ENCODE results near the gene DIP2B. TPM values are rescaled to one million over a fixed set of nuclear protein-coding genes. Genes with fewer than 3 reads are reported as not detected.

Gene DIP2B
- total RNA-seq, 2 experiments from 2014 or later: 23.3 to 23.7 TPM

DNA sequence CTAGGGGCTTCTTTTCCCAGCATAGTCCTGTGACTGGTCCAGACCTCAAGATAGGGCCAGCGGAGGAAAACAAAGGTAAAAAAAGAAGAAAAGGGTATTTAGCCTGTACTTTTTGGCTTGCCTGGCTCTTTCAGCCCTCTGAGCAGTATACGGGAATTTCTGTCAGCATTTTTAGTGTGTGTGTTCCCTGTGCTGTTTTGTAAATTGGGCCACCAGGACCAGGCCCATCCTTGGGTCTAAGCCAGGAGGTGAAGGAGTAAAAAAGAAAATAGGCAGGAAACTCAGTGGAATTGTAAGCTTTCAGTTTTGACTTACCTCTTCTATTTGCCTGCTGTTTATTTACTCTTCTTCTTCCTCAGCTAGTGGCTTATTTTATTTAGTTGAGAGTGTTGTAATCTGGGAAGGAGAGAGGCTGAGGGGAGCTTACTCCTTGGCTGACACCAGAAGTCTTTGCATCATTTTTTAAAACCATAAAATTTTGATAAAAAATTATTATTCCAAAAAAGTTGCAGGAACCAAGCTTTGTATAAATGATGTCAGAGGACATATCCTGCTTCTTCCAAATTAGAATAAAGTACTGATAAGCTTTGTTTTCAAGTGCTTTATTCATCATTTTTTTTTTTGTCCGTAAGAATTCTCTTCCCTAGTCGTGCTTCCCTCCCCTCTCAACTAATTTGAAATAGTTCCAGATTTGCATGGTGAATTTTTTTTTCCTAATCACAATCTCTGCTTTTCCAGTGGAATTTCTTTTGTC is 63.7 kb downstream of the DIP2B start:
- POLR2A ChIA-PET: interaction anchor here (0.6 kb wide), 1 partner anchor 218 kb away, joined by 3 read pairs; no protein-coding TSS in a partner anchor
- H3K4me1 Mint-ChIP-seq (ENCODE audit: low read depth): peaks cover 48% of the 10 kb centered on the region

DNA sequence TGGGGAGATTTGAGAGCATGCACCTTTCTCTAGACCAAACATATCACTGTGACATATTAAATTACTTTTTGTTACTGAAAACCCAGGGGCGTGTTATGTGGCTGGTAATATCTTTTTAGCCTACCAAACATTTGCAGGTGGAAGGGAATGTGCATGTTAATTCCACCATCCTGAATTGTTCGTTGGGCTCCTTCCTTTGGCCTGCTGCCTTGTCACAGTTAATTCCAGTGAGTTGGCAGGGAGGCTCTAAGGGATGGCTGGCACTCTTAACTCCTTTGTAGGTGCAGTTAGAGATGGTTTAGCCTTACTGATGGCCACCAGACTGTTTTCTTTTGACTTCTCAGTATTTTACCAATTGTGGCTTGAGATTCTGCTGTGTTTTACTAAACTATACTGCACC is 64.5 kb downstream of the DIP2B start:
- Mint-ChIP-seq H3K27me3 (no peaks in the 10 kb centered on the region), H3K4me1 (ENCODE audit: low read depth) (peaks cover 45% of the 10 kb centered on the region), H3K27ac (no peak overlapping the region), H3K36me3 (no peaks in the 10 kb centered on the region), H3K4me3 (no peak overlapping the region), H3K9me3 (no peaks in the 10 kb centered on the region)
- ChIA-PET CTCF (interaction anchor here (0.6 kb wide), 1 partner anchor 392 kb away, joined by 3 read pairs; no protein-coding TSS in a partner anchor), POLR2A (no interaction called here)
- no peak for DNase-seq
- intact Hi-C loops (cut with micrococcal nuclease): no loop called here

More for the DNA sequence above, 63.7 kb downstream of the DIP2B start:
- Mint-ChIP-seq H3K36me3 (no peaks in the 10 kb centered on the region), H3K9me3 (no peaks in the 10 kb centered on the region), H3K27ac (no peak overlapping the region), H3K4me3 (no peak overlapping the region), H3K27me3 (no peaks in the 10 kb centered on the region)
- intact Hi-C loops (cut with micrococcal nuclease): no loop called here
- CTCF ChIA-PET: interaction anchor here (0.6 to 1.3 kb wide), 2 partner anchors 20 to 391 kb away, joined by 3 read pairs; no protein-coding TSS in a partner anchor
- DNase-seq: no peak

- Mint-ChIP-seq H3K4me1 (ENCODE audit: low read depth) (peaks cover 42% of the 10 kb centered on the region), H3K36me3 (no peaks in the 10 kb centered on the region), H3K9me3 (no peaks in the 10 kb centered on the region), H3K4me3 (no peak overlapping the region), H3K27ac (no peak overlapping the region), H3K27me3 (no peaks in the 10 kb centered on the region)
- intact Hi-C loops (cut with micrococcal nuclease): no loop called here
- ChIA-PET POLR2A (no interaction called here), CTCF (no interaction called here)
- DNase-seq: no peak
These were observed 65.1 kb downstream of the DIP2B start for GRCh38 chr12:50569876-50570275.

GRCh38 chr12:50571786-50572185 is 67.0 kb downstream of the DIP2B start:
- no peak for DNase-seq
- ChIA-PET POLR2A (no interaction called here), CTCF (interaction anchor here (1.1 kb wide), 1 partner anchor 64 kb away, joined by 3 read pairs; no protein-coding TSS in a partner anchor)
- no peak overlapping the region for H3K4me3 Mint-ChIP-seq
- peaks cover 34% of the 10 kb centered on the region for H3K4me1 Mint-ChIP-seq (ENCODE audit: low read depth)
- H3K9me3 Mint-ChIP-seq: no peaks in the 10 kb centered on the region
- H3K36me3 Mint-ChIP-seq: no peaks in the 10 kb centered on the region
- H3K27me3 Mint-ChIP-seq: no peaks in the 10 kb centered on the region
- H3K27ac Mint-ChIP-seq: no peak overlapping the region
- intact Hi-C loops (cut with micrococcal nuclease): no loop called here

DNA sequence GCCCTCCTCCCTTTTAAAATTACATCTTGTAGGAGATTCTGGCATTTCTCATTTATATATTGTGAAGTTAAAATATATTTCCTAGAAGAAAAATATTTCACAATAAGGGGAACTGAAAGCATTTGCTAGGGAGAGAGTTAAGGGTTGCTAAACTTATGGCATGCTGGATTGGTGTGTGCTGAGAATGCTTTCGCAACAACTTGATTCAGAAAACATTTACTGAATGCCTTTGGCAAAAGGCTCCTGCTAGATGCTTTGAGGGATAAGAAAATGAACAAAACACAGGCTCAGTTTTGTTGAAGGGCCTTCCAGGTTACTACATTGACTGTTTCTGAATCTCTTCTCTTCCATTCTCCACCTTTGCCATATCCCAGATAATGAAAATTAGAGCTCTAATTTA is 67.5 kb downstream of the DIP2B start:
- H3K27me3 Mint-ChIP-seq: no peaks in the 10 kb centered on the region
- peaks cover 33% of the 10 kb centered on the region for H3K4me1 Mint-ChIP-seq (ENCODE audit: low read depth)
- POLR2A ChIA-PET: no interaction called here
- CTCF ChIA-PET: interaction anchor here (1.1 to 1.2 kb wide), 2 partner anchors 64 to 68 kb away, joined by 3 to 9 read pairs; partner anchors contain the start of gene DIP2B
- no peaks in the 10 kb centered on the region for H3K9me3 Mint-ChIP-seq
- intact Hi-C loops (cut with micrococcal nuclease): no loop called here
- DNase-seq: no peak
- no peaks in the 10 kb centered on the region for H3K36me3 Mint-ChIP-seq
- H3K27ac Mint-ChIP-seq: no peak overlapping the region
- no peak overlapping the region for H3K4me3 Mint-ChIP-seq

DNA sequence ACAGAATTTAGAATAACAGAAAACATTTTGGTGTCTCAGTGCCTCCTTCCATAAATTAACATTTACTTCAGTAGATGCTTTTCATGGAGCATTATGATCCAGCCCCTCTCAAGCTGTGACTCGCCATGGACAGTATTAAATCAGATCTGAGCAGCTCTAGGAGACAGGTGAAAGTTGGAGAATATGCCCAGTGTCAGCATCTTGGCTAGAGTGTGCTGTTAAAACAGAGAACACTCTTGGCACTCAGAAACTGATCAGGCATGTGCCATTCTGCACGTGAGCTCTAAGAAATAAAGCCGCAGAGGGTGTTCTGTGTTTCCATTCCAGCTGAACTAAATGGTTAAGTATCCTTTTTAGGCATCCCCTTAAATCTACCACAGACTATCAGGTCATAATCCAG is 68.0 kb downstream of the DIP2B start:
- Mint-ChIP-seq H3K27ac (no peak overlapping the region), H3K9me3 (no peaks in the 10 kb centered on the region), H3K4me1 (ENCODE audit: low read depth) (peaks cover 32% of the 10 kb centered on the region), H3K4me3 (no peak overlapping the region), H3K36me3 (no peaks in the 10 kb centered on the region), H3K27me3 (no peaks in the 10 kb centered on the region)
- DNase-seq: no peak
- CTCF ChIA-PET: interaction anchor here (1.1 to 1.2 kb wide), 2 partner anchors 65 to 68 kb away, joined by 3 to 9 read pairs; partner anchors contain the start of gene DIP2B
- intact Hi-C loops (cut with micrococcal nuclease): no loop called here
- POLR2A ChIA-PET: no interaction called here

DNA sequence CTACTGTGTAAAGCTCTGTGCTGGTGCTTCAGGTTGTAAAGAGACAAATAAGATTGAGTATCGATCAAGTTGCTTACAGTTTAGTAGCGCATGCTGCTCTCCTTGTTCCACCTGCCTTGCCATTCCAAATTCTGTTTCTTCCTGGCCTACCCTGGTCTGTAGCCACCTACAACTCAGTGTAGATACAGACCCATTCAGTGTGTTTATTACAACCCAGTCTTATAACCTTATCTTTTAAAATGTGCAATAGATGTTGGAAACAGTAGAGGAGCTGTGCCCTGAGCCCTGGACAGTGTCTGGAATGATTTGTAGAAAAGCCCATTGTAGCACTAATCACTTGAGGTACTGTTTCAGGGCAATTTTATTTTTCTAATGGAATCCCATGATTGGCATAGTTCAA is 68.5 kb downstream of the DIP2B start:
- intact Hi-C loops (cut with micrococcal nuclease): no loop called here
- ChIA-PET CTCF (interaction anchor here (1.1 to 1.2 kb wide), 2 partner anchors 65 to 69 kb away, joined by 3 to 9 read pairs; partner anchors contain the start of gene DIP2B), POLR2A (no interaction called here)
- Mint-ChIP-seq H3K27ac (no peak overlapping the region), H3K27me3 (no peaks in the 10 kb centered on the region), H3K4me1 (ENCODE audit: low read depth) (peaks cover 28% of the 10 kb centered on the region), H3K36me3 (no peaks in the 10 kb centered on the region), H3K9me3 (no peaks in the 10 kb centered on the region), H3K4me3 (no peak overlapping the region)
- no peak for DNase-seq

GRCh38 chr12:50574601-50575348 is 70.0 kb downstream of the DIP2B start:
- Mint-ChIP-seq H3K27me3 (no peaks in the 10 kb centered on the region), H3K36me3 (no peaks in the 10 kb centered on the region), H3K4me1 (ENCODE audit: low read depth) (peaks cover 20% of the 10 kb centered on the region), H3K9me3 (no peaks in the 10 kb centered on the region), H3K4me3 (no peak overlapping the region), H3K27ac (no peak overlapping the region)
- POLR2A ChIA-PET: no interaction called here
- DNase-seq: no peak
- intact Hi-C loops (cut with micrococcal nuclease): no loop called here
- CTCF ChIA-PET: interaction anchor here (1.8 kb wide), 1 partner anchor 70 kb away, joined by 5 read pairs; the partner anchor contains the start of gene DIP2B

DNA sequence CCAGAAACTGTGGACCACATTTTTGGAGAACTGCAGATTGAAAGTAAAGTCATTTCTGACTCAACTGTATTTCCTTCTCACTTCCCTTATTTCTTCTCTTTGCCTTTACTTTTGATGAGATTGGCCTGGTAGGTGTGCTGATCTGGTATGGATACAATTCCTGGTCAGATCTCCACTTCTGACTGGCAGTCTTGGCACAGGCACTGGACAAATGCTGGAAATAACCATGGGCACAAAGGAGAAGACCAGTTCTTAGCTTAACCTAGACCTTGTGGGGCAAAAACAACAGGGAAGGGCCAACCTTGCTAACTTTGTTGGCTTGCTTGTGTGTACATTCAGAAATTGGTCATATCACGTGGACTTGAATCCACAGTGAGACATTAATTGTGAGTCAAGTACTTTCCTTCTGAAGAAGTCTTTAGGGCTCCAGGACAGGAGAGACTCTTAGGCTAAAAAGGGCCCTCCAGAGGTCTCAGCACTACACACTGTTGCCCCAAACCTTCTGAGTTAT is 75.0 kb downstream of the DIP2B start:
- ChIA-PET POLR2A (no interaction called here), CTCF (no interaction called here)
- Mint-ChIP-seq H3K9me3 (no peaks in the 10 kb centered on the region), H3K4me3 (no peak overlapping the region), H3K36me3 (no peaks in the 10 kb centered on the region), H3K27ac (peak overlapping the region; percentile 81), H3K27me3 (no peaks in the 10 kb centered on the region), H3K4me1 (ENCODE audit: low read depth) (peaks cover 17% of the 10 kb centered on the region)
- no peak for DNase-seq
- intact Hi-C loops (cut with micrococcal nuclease): no loop called here

DNA sequence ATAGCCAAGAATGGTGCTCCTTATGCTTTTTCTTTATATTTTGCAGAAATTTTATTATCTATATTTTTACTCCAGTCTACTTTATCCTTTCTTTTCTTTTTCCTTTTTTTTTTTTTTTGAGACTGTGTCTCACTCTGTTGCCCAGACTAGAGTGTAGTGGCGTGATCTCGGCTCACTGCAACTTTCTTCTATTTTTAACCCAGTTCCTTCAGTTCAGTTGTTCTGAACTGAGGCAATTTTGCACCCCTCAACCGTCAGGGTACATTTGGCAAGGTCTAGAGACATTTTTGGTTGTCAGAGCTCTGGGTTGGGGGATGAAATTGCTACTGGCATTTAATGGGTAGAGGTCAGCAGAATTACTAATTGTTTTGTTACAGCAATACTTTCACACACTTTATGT is 75.7 kb downstream of the DIP2B start:
- POLR2A ChIA-PET: no interaction called here

DNA sequence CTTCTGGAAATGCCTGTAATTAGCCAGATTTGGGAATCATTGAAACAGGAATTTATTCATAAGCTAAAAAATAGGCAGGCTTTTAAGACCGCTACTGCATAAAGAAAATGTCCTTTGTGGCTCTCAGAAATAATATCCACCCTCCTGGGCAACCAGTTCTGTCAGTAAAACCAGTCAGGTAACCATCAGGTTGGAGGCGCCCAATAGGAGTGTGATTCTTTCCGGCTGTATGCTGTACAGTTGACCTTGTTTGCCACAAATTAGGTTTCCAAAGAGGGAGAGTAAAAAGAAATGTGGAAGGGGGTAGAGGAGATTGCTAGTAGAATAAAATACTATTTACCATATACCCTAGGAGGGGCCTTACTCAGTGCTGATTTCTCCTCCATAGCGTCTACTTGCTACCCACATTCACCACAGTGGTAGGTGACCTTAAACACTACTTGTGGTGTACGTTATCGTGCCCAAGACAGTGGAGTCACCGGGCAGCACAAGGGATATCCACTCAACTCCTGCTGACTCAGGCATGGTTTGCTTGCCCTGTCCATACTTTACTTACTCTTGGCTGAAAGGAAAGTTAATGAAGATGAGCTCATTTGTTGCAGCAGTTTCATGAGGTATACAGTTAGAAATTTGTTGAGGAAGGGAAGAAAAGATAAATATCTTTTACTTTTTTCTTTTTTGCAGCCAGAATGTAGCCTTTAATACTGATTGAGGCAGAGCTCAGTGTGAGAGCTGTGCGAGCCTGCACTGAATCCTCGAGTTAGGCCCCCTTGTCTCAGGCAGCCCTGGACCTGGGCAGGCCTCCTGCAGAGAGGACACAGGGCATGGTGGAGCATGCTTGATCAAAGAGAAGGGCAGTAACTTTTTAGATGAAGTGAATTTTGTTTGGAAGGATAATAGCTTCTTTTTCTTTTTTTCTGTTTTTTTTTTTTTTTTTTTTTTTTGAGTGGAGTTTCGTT is 76.7 kb downstream of the DIP2B start:
- Mint-ChIP-seq H3K27ac (no peak overlapping the region), H3K4me1 (ENCODE audit: low read depth) (peaks cover 15% of the 10 kb centered on the region), H3K4me3 (no peak overlapping the region), H3K36me3 (no peaks in the 10 kb centered on the region), H3K9me3 (no peaks in the 10 kb centered on the region), H3K27me3 (no peaks in the 10 kb centered on the region)
- DNase-seq: no peak
- POLR2A ChIA-PET: no interaction called here
- CTCF ChIA-PET: no interaction called here
- intact Hi-C loops (cut with micrococcal nuclease): no loop called here

More for the DNA sequence above, 75.7 kb downstream of the DIP2B start:
- Mint-ChIP-seq H3K4me3 (no peak overlapping the region), H3K27ac (no peak overlapping the region), H3K27me3 (no peaks in the 10 kb centered on the region), H3K4me1 (ENCODE audit: low read depth) (peaks cover 15% of the 10 kb centered on the region), H3K36me3 (no peaks in the 10 kb centered on the region), H3K9me3 (no peaks in the 10 kb centered on the region)
- CTCF ChIA-PET: no interaction called here
- intact Hi-C loops (cut with micrococcal nuclease): no loop called here
- DNase-seq: no peak

Measured in activated CD4-positive, alpha-beta memory T cell treated with anti-CD3 and anti-CD28 coated beads for 36 hours (primary cell).